GM10266 (cell line): Measurements from ENCODE around the gene FLRT1.

Source experiments
- DNase-seq: peaks from one replicate; pipeline ENCODE4 v3.0.0; 2012; ENCODE audit errors: extremely low spot score
- CTCF ChIP-seq: IDR thresholded peaks from 2 replicates; pipeline ENCODE4 v1.5.1; 2012; ENCODE audit warnings: mild to moderate bottlenecking, low read depth; ENCODE audit not compliant: control insufficient read depth, insufficient read depth; ENCODE audit errors: missing control alignments

The FLRT1 gene

GRCh38 chr11:64053699-64054098 lies 18.0 kb downstream of the FLRT1 start:
- DNase-seq = no peak
- TF ChIP-seq CTCF = no peak

GRCh38 chr11:64055077-64055476 lies 19.3 kb downstream of the FLRT1 start:
- TF ChIP-seq CTCF = no peak
- DNase-seq = no peak

GRCh38 chr11:64056213-64056785 lies 20.6 kb downstream of the FLRT1 start:
- DNase-seq = no peak
- TF ChIP-seq CTCF = no peak

- no peak for TF ChIP-seq CTCF
- no peak for DNase-seq
These were observed 21.1 kb downstream of the FLRT1 start for GRCh38 chr11:64056861-64057260.

- DNase-seq = no peak
- no peak for TF ChIP-seq CTCF
These were observed 22.2 kb downstream of the FLRT1 start for GRCh38 chr11:64057890-64058289.

- no peak for DNase-seq
- no peak for TF ChIP-seq CTCF
These were observed 22.8 kb downstream of the FLRT1 start for GRCh38 chr11:64058494-64058893.

- TF ChIP-seq CTCF = no peak
- no peak for DNase-seq
These were observed 23.8 kb downstream of the FLRT1 start for GRCh38 chr11:64059339-64060140.
